ENCODE measurements around the gene TMPRSS13.
A peak's percentile ranks its signal among the peaks of the same experiment; 100 is the strongest.
"Not testable (repeated sequence)": the region's sequence is repeated elsewhere in the genome, so short reads cannot be mapped to it uniquely, and the experiment has no call there.

TMPRSS13 gene

DNA sequence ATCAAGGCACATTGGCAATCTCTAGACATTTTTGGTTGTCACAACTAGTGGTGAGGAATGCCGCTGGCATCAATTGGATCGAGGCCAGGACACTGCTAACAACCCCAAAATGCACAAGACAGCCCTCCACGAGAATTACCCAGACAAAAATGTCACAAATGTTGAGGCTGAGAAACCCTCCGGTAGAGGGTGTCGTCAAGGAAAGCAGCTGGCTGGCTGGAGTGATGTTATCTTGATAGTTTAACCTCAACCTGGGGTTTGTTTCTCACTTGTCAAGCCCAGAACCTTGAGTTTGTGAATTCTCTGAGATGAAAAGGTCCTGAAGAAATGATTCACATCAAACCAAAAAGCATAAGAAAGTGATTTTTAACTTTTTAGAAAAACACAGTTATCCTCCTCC lies 21.1 kb upstream of the TMPRSS13 start:
- DNase-seq, result peak; percentile 29

GRCh38 chr11:117949062-117949461 lies 19.9 kb upstream of the TMPRSS13 start:
- DNase-seq, result no peak

- not testable (repeated sequence) for DNase-seq
These were observed 19.3 kb upstream of the TMPRSS13 start for GRCh38 chr11:117948466-117948865.

DNA sequence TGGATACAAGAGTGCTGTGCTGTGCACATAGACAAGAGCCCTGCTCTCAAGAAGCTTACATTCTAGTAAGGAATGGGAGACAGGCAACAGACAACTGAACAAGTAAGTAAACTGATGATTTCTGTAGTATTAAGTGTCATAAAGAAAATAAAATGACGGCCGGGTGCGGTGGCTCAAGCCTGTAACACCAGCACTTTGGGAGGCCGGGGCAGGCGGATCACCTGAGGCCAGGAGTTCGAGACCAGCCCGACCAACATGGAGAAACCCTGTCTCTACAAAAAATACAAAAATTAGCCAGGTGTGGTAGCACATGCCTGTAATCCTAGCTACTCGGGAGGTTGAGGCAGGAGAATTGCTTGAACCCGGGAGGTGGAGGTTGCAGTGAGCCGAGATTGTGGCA lies 18.5 kb upstream of the TMPRSS13 start:
- DNase-seq, result not testable (repeated sequence)

DNA sequence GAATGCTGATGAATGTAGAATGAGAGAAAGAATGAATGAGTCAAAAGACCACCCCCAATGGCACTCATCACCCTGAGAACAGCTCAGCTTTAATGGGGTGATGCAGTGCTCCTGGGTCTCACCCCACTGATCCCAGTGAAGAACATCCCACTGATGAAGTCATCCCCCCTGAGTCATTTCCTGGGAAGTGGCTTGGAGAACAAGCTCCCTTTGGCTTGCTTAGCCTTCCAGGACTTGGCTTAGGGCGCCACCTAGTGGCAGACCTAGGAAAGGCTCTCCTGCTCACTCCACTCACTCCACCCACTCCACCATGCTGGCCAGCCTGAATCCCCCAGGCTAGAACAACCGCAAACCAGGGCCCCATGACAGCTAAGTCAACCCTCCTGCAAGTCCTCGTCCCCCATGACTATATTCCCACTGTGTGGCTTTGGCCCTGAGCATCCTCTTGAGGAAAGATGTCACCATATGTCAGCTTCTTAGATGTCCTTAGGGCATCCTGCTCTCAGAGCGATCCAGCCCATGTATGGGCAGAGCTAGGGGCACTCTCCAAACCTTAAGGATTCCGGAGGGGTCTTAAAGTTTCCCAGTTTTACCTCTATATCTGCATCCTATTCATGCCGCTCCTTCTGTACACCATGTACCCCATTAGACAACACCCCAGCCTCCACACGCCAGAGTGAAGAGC lies 17.8 kb upstream of the TMPRSS13 start:
- peak; percentile 75 for DNase-seq

DNA sequence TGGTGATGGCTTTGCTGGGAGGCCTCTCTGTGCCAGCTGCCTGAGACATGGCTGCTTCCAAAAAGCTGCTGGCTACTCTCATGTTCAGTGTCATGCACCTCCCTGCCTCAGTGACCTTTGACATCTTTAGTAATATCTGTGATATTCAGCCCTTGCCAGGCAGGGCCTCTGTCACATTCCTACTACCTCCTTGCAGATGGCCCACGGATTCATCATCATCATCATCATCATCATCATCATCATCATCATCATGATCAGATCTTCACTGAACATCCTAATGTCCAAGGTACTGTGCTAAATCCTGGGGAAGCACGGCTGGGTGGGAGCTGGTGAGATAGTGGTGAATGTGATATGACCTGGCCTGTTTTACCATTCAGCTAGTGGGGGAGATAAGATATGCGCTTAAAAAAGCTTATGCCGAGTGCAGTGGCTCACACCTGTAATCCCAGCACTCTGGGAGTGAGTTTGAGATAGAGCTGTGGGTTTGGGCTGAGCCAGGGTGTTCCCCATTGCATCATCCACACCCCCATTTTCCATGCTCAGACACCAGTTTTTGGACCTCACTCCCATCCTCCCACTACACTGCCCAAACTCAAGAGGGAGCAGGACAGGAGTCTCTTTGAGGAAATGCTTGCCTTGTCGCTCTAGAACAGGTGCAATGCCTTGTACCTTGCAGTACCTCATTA lies 17.1 kb upstream of the TMPRSS13 start:
- no peak for DNase-seq

DNA sequence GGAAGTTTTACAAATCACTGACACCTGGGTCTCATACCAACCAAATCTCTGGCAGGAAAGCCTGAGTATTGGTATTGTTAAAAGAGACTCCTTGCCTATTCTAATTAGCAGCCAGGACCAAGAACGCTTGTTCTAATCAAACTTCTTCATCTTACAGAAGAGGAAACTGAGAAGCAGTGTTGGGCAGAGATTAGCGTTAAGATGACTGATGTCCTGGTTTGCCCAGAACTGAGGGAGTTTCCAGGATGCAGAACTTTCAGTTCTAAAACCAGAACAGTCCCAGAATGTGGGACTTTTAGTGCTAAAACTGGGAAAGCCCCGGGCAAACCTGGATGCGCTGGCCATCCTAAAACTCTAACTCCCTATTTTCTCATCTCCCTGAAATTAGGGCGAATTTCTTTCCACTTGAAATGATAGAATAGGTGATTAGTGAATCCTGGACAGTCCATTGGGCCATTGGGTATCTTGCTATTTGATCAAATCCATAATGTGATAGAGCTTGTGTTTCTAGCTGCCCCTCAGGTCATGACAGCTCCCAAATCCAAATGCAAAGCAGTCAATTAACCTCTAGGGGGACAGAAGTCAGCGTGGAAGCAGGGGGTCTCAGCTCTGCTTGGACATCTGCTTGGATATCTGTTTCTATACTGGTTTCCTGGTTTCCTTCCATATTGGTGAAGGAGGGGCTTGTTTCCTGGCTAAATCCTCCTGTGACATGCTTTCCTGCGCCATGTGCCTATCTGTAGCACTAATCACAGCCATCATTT lies 16.0 kb upstream of the TMPRSS13 start:
- no peak for DNase-seq

- no peak for DNase-seq
These were observed 15.4 kb upstream of the TMPRSS13 start for GRCh38 chr11:117944554-117944953.

DNA sequence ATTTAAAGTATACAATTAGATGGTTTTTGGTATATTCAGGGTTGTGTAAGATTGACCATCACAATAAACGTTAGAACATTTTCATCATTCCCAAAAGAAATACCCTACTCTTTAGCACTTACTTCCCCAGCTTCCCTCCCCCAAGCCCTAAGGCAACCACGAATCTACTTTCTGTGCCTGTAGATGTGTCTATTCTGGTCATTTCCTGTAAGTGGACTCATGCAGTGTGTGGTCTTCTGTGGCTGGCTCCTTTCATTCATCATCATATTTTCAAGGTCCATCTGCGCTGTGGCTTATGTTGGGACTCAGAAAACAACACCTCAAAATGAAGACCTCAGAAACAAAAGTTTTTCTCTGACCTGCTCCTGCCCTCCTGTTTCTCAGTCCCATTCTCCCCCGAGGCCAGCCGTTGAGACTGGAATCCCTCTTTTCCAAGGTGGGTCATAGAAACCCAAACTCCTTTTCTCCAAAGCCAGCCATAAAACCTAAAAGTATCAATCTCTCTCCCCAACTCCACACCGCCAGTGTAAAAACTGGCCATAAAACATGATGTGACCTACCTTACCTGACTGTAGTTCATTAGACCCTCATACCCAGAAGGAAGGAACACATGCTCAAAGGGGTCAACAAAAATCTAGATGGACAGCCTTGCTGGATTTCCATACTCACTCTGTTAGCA lies 12.9 kb upstream of the TMPRSS13 start:
- no peak for DNase-seq

GRCh38 chr11:117941163-117941707 lies 12.0 kb upstream of the TMPRSS13 start:
- no peak for DNase-seq

DNA sequence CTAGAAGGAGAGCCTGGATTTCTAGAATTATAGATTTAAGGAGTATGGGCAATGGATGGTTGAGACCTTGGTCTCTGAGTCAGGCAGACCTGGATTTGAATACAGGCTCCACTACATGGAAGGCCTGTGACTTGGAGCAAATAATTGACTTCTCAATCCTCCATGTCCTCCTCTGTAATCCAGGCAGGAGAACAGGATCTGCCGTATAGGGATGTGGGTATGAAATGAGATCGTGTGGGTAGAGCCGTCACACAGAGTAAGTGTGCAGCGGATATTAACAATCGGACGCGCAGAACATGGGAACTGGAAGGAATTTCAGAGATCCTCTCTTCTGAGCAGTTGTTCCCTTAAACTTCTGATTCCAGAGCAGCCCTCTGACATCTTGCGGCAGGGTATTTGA lies 11.5 kb upstream of the TMPRSS13 start:
- DNase-seq, result no peak

GRCh38 chr11:117936973-117937372 lies 7.8 kb upstream of the TMPRSS13 start:
- DNase-seq, result no peak

DNA sequence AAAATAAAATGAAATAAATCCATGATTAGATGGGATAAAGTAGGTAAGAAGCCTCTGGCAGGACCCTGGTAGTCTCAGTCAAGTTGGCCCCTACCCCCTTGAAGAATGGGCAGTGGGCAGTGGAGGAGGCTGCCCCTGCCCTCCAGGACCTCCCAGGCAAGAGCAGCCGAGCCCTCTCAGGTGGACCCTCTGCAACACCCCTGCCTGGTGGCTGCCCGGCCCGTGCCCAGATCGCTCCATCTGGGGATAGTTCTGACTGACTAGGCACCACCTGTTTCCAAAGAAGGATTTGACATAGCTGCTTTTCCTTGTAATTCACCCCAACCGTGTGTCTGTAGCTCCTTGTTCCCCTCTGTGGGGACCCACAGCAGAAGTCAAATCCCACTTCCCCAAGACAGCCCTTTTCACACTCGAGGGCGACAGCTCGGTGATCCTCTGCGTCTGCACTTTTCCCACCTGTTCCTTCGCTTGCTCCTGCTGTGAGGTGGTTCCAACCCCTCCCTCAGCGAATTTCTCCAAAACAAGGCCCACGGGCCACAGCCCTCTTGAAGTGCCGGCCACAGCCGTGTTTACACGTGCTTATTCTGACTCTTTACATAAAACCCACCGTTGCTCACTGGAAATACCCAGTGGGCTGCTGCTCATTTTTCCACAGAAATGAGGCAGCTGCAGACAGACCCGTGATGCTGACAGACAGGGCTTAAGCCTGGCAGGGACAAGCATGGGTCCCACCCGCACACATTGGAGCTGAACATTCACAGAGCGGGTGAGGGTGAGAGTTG lies 5.5 kb upstream of the TMPRSS13 start:
- no peak for DNase-seq

- DNase-seq, result no peak
These were observed 4.7 kb upstream of the TMPRSS13 start for GRCh38 chr11:117933930-117934329.

DNA sequence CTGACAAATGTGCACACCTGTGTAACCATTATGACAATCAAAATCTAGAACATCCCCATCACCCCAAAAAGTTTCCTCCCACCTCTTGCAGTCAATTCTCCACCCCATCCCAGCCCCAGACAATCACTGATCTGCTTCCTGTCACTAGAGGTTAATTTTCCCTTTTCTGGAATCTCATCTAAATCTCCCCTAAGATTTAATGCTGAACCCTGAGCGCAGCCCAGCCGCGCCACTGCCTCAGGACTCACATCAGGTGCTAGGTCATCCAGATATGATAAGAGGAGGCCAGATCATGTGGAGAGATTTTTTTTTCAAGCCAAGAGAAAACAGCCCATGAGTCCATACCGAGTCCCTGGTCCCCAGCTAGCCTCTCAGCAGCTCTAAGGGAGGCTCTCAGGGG lies 4.3 kb upstream of the TMPRSS13 start:
- DNase-seq, result no peak

DNA sequence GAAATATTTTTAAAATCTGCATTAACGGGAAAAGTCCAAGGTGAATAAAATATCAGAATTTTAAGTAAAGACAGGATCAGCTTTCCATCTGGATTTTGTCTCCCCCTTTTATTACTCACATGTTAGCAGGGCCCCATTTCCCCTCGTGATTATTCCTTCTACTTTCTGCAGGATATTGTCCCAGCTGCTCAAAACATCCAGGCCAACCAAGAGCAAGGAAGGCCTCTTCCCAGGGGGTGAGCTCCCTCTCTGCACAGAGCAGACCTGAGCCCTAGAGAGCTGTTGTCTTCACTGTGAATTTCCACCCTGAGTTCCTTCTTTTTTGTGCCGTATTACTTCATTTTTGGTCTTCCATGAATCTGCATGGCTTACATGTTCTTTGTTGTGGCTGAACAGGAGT lies 3.7 kb upstream of the TMPRSS13 start:
- DNase-seq, result no peak

- DNase-seq, result no peak
These were observed 3.2 kb upstream of the TMPRSS13 start for GRCh38 chr11:117932426-117932825.

GRCh38 chr11:117931971-117932370 lies 2.8 kb upstream of the TMPRSS13 start:
- DNase-seq, result no peak

GRCh38 chr11:117931331-117931950 lies 2.2 kb upstream of the TMPRSS13 start:
- no peak for DNase-seq

DNA sequence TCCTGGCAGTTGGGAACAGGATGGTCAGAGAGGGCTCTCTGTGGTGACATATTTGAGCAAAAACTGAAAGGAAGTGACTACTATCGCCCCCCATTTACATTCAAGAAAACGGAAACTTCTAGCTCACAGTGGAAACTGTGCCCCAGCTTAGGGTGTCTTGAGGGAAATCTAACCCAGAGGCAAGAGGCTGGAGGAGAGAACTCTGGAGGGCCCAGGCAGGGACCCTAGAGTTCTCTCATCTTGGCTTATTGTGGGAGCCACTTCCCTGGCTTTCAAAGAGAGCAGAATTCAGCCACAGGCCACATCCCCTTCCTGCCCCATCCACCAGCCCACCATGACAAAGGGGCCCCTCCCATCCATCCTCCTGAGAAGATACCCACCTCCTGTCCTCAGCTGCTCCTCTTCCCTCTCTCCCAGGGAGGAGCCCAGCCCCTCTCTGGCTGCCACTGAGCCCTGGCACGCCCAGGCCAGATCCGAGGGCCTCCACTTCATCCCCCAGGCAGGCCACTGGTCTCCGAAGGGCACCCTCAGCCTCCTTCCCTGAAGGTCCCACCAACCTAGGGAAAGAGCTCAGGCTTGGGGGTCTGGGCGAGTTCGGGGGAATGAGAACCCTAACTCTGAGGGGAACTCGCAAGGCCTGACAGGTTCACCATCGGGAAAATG lies 1.6 kb upstream of the TMPRSS13 start:
- no peak for DNase-seq

- DNase-seq, result no peak
These were observed 841 bp upstream of the TMPRSS13 start for GRCh38 chr11:117929916-117930570.

All from hematopoietic multipotent progenitor cell treated with erythropoietin and hydrocortisone succinate and interleukin-3 and kit ligand, for 8 days (in vitro differentiated cells).